Activated naive CD4-positive, alpha-beta T cell treated with anti-CD3 and anti-CD28 coated beads, Interleukin-2, amount 10 ng/mL, durations not matched to agents 7 days and 5 days (primary cell): ENCODE measurements around the gene FAM81B.
"Not testable (repeated sequence)": the region's sequence is repeated elsewhere in the genome, so short reads cannot be mapped to it uniquely, and the experiment has no call there.

Source experiments
- CTCF ChIA-PET: fragments of 350-600 bp; sonication (Branson Sonifier 250); formaldehyde crosslinking; loops from one replicate; lab custom pipeline; 2021; ENCODE audit warnings: antibody characterized with exemption; lab: Charles Lee
- DNase-seq: peaks from one replicate; pipeline ENCODE4 v3.0.0-alpha.2; 2020
- H3K27ac Mint-ChIP-seq: one replicate; pipeline ENCODE4 v1.8.0; 2021; ENCODE audit warnings: mild to moderate bottlenecking, moderate library complexity, mixed read lengths
- H3K27me3 Mint-ChIP-seq: one replicate; pipeline ENCODE4 v1.8.0; 2021; ENCODE audit warnings: mild to moderate bottlenecking, mixed read lengths
- H3K36me3 Mint-ChIP-seq: one replicate; pipeline ENCODE4 v1.8.0; 2021; ENCODE audit warnings: mixed read lengths
- H3K4me1 Mint-ChIP-seq: one replicate; pipeline ENCODE4 v1.8.0; 2021; ENCODE audit warnings: mixed read lengths
- H3K4me3 Mint-ChIP-seq: one replicate; pipeline ENCODE4 v1.8.0; 2021; ENCODE audit warnings: mild to moderate bottlenecking, moderate library complexity, mixed read lengths
- H3K9me3 Mint-ChIP-seq: one replicate; pipeline ENCODE4 v1.8.0; 2021; ENCODE audit warnings: mixed read lengths

The FAM81B gene

DNA sequence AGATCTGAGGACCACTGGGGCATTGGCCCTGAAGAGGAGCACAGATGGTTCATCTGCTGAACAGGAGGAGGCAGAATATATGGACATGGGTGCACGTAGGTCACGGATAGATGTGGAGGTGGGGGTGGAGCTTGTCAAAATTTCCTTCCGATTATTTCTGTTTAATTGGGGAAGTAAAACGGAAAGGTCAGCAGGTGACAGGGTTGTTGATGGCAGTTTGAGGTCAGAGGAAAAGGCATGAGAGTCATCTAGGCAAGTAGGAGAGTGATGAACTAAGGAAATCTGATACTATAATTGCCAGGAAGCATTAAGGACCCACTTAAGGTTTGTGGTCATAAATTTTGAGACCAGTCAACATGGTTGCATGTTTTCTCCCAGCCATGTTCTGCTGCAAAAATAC is 8.4 kb upstream of the FAM81B start:
- Mint-ChIP-seq H3K27ac (no peak overlapping the region), H3K9me3 (no peaks in the 10 kb centered on the region), H3K4me1 (peaks cover 5% of the 10 kb centered on the region), H3K36me3 (no peaks in the 10 kb centered on the region), H3K27me3 (no peaks in the 10 kb centered on the region), H3K4me3 (no peak overlapping the region)
- CTCF ChIA-PET, result no interaction called here
- no peak for DNase-seq

- no peaks in the 10 kb centered on the region for H3K9me3 Mint-ChIP-seq
- CTCF ChIA-PET, result no interaction called here
These were observed 6.5 kb upstream of the FAM81B start for GRCh38 chr5:95384485-95385213.

DNA sequence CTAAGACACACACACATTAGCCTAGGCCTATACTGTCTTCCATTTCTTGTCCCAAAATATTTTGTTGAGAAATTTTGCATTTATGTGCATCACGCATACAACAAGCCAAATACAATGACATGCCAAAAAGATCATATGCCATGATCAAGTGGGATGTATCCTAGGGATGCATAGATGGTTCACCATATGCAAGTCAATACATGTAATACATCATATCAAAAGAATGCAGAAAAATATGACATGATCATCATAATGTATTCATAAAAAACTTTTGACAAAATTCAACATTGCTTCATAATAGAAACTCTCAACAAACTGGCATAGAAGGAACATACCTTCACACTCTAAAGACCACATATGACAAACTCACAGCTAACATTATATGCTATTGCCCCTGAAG is 5.8 kb upstream of the FAM81B start:
- no peak overlapping the region for H3K4me3 Mint-ChIP-seq
- no peaks in the 10 kb centered on the region for H3K36me3 Mint-ChIP-seq
- peaks cover 1% of the 10 kb centered on the region for H3K4me1 Mint-ChIP-seq
- no peak overlapping the region for H3K27ac Mint-ChIP-seq
- no peaks in the 10 kb centered on the region for H3K27me3 Mint-ChIP-seq
- DNase-seq, result no peak
- CTCF ChIA-PET, result no interaction called here
- H3K9me3 Mint-ChIP-seq, result no peaks in the 10 kb centered on the region

More at GRCh38 chr5:95384485-95385213, 6.5 kb upstream of the FAM81B start:
- H3K4me1 Mint-ChIP-seq, result peaks cover 5% of the 10 kb centered on the region
- no peak overlapping the region for H3K4me3 Mint-ChIP-seq
- no peaks in the 10 kb centered on the region for H3K36me3 Mint-ChIP-seq
- H3K27ac Mint-ChIP-seq, result no peak overlapping the region
- no peaks in the 10 kb centered on the region for H3K27me3 Mint-ChIP-seq
- DNase-seq, result no peak

GRCh38 chr5:95391965-95392364 is 799 bp downstream of the FAM81B start:
- H3K4me1 Mint-ChIP-seq, H3K36me3 Mint-ChIP-seq, CTCF ChIA-PET, H3K27ac Mint-ChIP-seq, H3K27me3 Mint-ChIP-seq, H3K9me3 Mint-ChIP-seq, H3K4me3 Mint-ChIP-seq, DNase-seq: not testable (repeated sequence)

DNA sequence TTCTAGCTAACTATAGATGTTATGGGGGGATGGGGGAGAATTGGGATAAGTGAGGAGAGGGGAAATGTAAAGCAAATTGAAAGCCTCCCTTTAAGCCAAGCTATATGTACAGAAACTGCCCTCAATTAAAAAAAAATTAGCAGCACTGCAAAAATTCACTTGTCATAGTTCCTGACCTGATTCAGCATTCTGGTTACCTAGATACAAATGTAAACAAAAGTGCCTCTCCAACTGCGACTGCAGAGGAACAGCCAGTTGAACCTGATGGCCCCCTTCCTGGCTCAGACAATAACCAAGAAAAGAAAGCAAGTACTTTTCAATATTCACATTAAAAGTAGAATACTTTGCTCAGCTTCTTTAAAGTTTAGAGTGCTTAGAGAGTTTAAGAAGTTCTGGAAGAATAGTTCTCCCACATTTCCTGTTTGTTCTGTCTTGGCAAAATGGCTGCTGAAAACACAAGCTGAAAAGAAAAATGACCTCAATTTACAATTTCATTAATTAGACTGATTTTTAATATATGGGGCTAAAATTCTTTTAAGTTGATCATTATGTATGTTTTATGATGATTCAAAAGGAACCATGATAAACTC is 1.5 kb downstream of the FAM81B start:
- no peaks in the 10 kb centered on the region for H3K36me3 Mint-ChIP-seq
- H3K4me3 Mint-ChIP-seq, result no peak overlapping the region
- H3K4me1 Mint-ChIP-seq, result no peaks in the 10 kb centered on the region
- CTCF ChIA-PET, result no interaction called here
- no peak overlapping the region for H3K27ac Mint-ChIP-seq
- H3K27me3 Mint-ChIP-seq, result peaks cover 4% of the 10 kb centered on the region
- H3K9me3 Mint-ChIP-seq, result no peaks in the 10 kb centered on the region
- no peak for DNase-seq

DNA sequence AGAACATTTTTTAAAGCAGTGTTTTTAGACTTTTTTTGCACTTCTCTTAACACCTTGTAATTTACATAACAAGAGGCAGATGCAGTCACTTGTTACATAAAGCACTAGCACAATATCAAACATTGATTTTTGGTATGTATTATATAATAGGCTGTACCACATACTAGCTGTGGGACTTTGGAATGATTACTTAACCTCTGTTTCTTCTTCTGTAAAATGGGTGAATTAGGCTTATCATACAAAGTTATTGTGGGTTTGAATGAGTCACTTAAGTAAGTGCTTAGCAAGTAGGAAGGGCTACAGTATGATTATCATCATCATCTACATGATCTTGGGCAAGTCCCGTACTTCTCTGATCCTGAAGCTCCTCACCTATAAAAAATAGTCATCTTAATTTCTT is 2.1 kb downstream of the FAM81B start:
- Mint-ChIP-seq H3K4me1 (no peaks in the 10 kb centered on the region), H3K27me3 (peaks cover 4% of the 10 kb centered on the region), H3K9me3 (no peaks in the 10 kb centered on the region), H3K27ac (no peak overlapping the region), H3K4me3 (no peak overlapping the region), H3K36me3 (no peaks in the 10 kb centered on the region)
- no peak for DNase-seq
- CTCF ChIA-PET, result no interaction called here

DNA sequence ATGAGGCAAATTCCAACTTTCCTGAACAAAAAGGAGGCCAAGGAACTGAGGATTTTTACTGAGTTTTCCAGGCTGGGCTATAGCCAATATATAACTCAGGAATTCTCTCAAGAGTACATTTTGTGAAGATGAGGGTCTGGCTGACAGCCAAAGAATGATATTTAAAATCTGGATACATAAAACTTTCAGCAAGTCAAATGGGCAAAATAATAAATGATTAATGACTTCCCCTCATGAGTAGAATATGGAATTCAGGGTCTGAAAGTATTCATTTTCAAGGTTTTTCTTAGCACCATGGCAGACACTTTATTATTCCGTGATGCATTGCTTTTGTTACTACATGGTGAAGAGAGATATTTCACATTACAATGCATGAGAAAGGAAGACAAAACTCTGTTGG is 7.8 kb downstream of the FAM81B start:
- Mint-ChIP-seq H3K27ac (no peak overlapping the region), H3K4me1 (no peaks in the 10 kb centered on the region), H3K9me3 (no peaks in the 10 kb centered on the region), H3K4me3 (no peak overlapping the region), H3K27me3 (peaks cover 7% of the 10 kb centered on the region), H3K36me3 (no peaks in the 10 kb centered on the region)
- CTCF ChIA-PET, result no interaction called here
- no peak for DNase-seq

GRCh38 chr5:95401626-95402025 is 10.5 kb downstream of the FAM81B start:
- Mint-ChIP-seq H3K4me1 (no peaks in the 10 kb centered on the region), H3K27ac (no peak overlapping the region), H3K9me3 (no peaks in the 10 kb centered on the region), H3K36me3 (no peaks in the 10 kb centered on the region), H3K4me3 (no peak overlapping the region), H3K27me3 (peaks cover 10% of the 10 kb centered on the region)
- CTCF ChIA-PET, result no interaction called here
- no peak for DNase-seq

- Mint-ChIP-seq H3K4me3 (no peak overlapping the region), H3K27me3 (peaks cover 15% of the 10 kb centered on the region), H3K27ac (no peak overlapping the region), H3K36me3 (no peaks in the 10 kb centered on the region), H3K4me1 (no peaks in the 10 kb centered on the region), H3K9me3 (no peaks in the 10 kb centered on the region)
- CTCF ChIA-PET, result no interaction called here
- DNase-seq, result no peak
These were observed 12.8 kb downstream of the FAM81B start for GRCh38 chr5:95403996-95404395.

- CTCF ChIA-PET, result no interaction called here
- Mint-ChIP-seq H3K27ac (no peak overlapping the region), H3K9me3 (no peaks in the 10 kb centered on the region), H3K27me3 (peaks cover 15% of the 10 kb centered on the region), H3K4me3 (no peak overlapping the region), H3K4me1 (no peaks in the 10 kb centered on the region), H3K36me3 (no peaks in the 10 kb centered on the region)
- no peak for DNase-seq
These were observed 15.4 kb downstream of the FAM81B start for GRCh38 chr5:95406426-95407090.

- Mint-ChIP-seq H3K27ac (no peak overlapping the region), H3K4me1 (no peaks in the 10 kb centered on the region), H3K27me3 (peaks cover 16% of the 10 kb centered on the region), H3K4me3 (no peak overlapping the region), H3K36me3 (no peaks in the 10 kb centered on the region), H3K9me3 (no peaks in the 10 kb centered on the region)
- no peak for DNase-seq
- CTCF ChIA-PET, result no interaction called here
These were observed 19.1 kb downstream of the FAM81B start for GRCh38 chr5:95410279-95410678.

DNA sequence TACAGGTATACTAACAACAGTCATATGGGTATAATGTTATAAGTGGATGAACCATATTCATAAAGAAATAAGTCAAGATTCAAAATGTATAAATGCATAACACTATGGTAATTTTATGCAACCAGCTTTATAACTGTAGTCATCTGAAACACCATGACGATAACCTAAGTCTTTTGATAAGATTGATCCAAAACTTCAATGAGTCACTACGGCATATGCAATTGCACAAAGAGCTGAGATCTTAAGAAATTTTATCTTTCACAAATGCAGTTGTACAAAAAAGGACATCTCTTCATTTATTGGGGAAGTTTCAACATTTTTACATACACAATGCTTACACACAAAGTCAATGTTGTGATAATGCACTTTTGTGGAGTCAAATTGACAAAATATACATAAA is 20.3 kb downstream of the FAM81B start:
- no peak overlapping the region for H3K27ac Mint-ChIP-seq
- no peak overlapping the region for H3K4me3 Mint-ChIP-seq
- CTCF ChIA-PET, result no interaction called here
- no peaks in the 10 kb centered on the region for H3K36me3 Mint-ChIP-seq
- no peaks in the 10 kb centered on the region for H3K9me3 Mint-ChIP-seq
- H3K4me1 Mint-ChIP-seq, result no peaks in the 10 kb centered on the region
- DNase-seq, result no peak
- peaks cover 10% of the 10 kb centered on the region for H3K27me3 Mint-ChIP-seq

GRCh38 chr5:95414451-95414850 is 23.3 kb downstream of the FAM81B start:
- no peak overlapping the region for H3K4me3 Mint-ChIP-seq
- no peaks in the 10 kb centered on the region for H3K4me1 Mint-ChIP-seq
- H3K27me3 Mint-ChIP-seq, result peaks cover 4% of the 10 kb centered on the region
- CTCF ChIA-PET, result no interaction called here
- no peaks in the 10 kb centered on the region for H3K36me3 Mint-ChIP-seq
- H3K27ac Mint-ChIP-seq, result no peak overlapping the region
- DNase-seq, result no peak
- no peaks in the 10 kb centered on the region for H3K9me3 Mint-ChIP-seq

- DNase-seq, result no peak
- Mint-ChIP-seq H3K9me3 (no peaks in the 10 kb centered on the region), H3K4me1 (no peaks in the 10 kb centered on the region), H3K27me3 (peaks cover 4% of the 10 kb centered on the region), H3K4me3 (no peak overlapping the region), H3K36me3 (no peaks in the 10 kb centered on the region), H3K27ac (no peak overlapping the region)
- CTCF ChIA-PET, result interaction anchor here (0.6 kb wide), 1 partner anchor 64 kb away, joined by 3 read pairs; no protein-coding TSS in a partner anchor
These were observed 26.8 kb downstream of the FAM81B start for GRCh38 chr5:95417971-95418370.

- no peak for DNase-seq
- Mint-ChIP-seq H3K4me1 (no peaks in the 10 kb centered on the region), H3K9me3 (no peaks in the 10 kb centered on the region), H3K4me3 (no peak overlapping the region), H3K27ac (no peak overlapping the region), H3K36me3 (no peaks in the 10 kb centered on the region), H3K27me3 (no peaks in the 10 kb centered on the region)
- CTCF ChIA-PET, result no interaction called here
These were observed 31.7 kb downstream of the FAM81B start for GRCh38 chr5:95422838-95423237.
